Measurements from ENCODE around the gene CERS1.
A peak's percentile ranks its signal among the peaks of the same experiment; 100 is the strongest.

CERS1 gene

GRCh38 chr19:18939922-18940768 lies 44.2 kb upstream of the CERS1 start:
- Histone ChIP-seq H3K9me2 (replicated peaks; ENCODE audit: control insufficient read depth, low read length) (no peaks in the 10 kb centered on the region), H3K27ac (ENCODE audit: low read depth, low read length) (no peak overlapping the region), H3K4me2 (ENCODE audit: low read length) (peak overlapping the region; percentile 52), H3K4me3 (ENCODE audit: low read length) (peak overlapping the region; percentile 32; the same call in 1 of the 2 replicates), H3K27me3 (ENCODE audit: control insufficient read depth, low read length) (peaks cover 34% of the 10 kb centered on the region), H3F3A (ENCODE audit: control insufficient read depth, insufficient read depth) (no peaks in the 10 kb centered on the region), H3K4me1 (ENCODE audit: control insufficient read depth, low read length) (peaks cover 6% of the 10 kb centered on the region; the same call in 1 of the 2 replicates), H4K20me1 (ENCODE audit: control insufficient read depth, insufficient read depth, low read depth, low read length) (no peaks in the 10 kb centered on the region), H3K79me2 (ENCODE audit: control insufficient read depth, low read length) (no peaks in the 10 kb centered on the region), H3K9me3 (ENCODE audit: control insufficient read depth, insufficient read depth, low read length) (no peaks in the 10 kb centered on the region), H3K36me3 (ENCODE audit: control insufficient read depth, low read length) (no peaks in the 10 kb centered on the region)
- peak; percentile 81; the same call in 1 of the 2 replicates for TF ChIP-seq EZH2phosphoT487 (IDR thresholded peaks at IDR 0.05; ENCODE audit: borderline replicate concordance, low read length)
- no peak for TF ChIP-seq CTCF (IDR thresholded peaks at IDR 0.05; ENCODE audit: low read depth, low read length, poor library complexity, severe bottlenecking)

- H3F3A ChIP-seq (ENCODE audit: control insufficient read depth, insufficient read depth): no peaks in the 10 kb centered on the region
- no peak overlapping the region for H3K4me3 ChIP-seq (ENCODE audit: low read length)
- H4K20me1 ChIP-seq (ENCODE audit: control insufficient read depth, insufficient read depth, low read depth, low read length): no peaks in the 10 kb centered on the region
- TF ChIP-seq CTCF (IDR thresholded peaks at IDR 0.05; ENCODE audit: low read depth, low read length, poor library complexity, severe bottlenecking): no peak
- no peak for TF ChIP-seq EZH2phosphoT487 (IDR thresholded peaks at IDR 0.05; ENCODE audit: borderline replicate concordance, low read length)
- H3K27me3 ChIP-seq (ENCODE audit: control insufficient read depth, low read length): peaks cover 34% of the 10 kb centered on the region
- H3K79me2 ChIP-seq (ENCODE audit: control insufficient read depth, low read length): no peaks in the 10 kb centered on the region
- no peaks in the 10 kb centered on the region for H3K9me2 ChIP-seq (replicated peaks; ENCODE audit: control insufficient read depth, low read length)
- peaks cover 6% of the 10 kb centered on the region; the same call in 1 of the 2 replicates for H3K4me1 ChIP-seq (ENCODE audit: control insufficient read depth, low read length)
- no peak overlapping the region for H3K4me2 ChIP-seq (ENCODE audit: low read length)
- H3K9me3 ChIP-seq (ENCODE audit: control insufficient read depth, insufficient read depth, low read length): no peaks in the 10 kb centered on the region
- H3K36me3 ChIP-seq (ENCODE audit: control insufficient read depth, low read length): no peaks in the 10 kb centered on the region
- H3K27ac ChIP-seq (ENCODE audit: low read depth, low read length): no peak overlapping the region
These were observed 43.2 kb upstream of the CERS1 start for GRCh38 chr19:18939163-18939562.

GRCh38 chr19:18933297-18933696 lies 37.3 kb upstream of the CERS1 start:
- Histone ChIP-seq H3K4me2 (ENCODE audit: low read length) (no peak overlapping the region), H3K4me3 (ENCODE audit: low read length) (no peak overlapping the region), H3K79me2 (ENCODE audit: control insufficient read depth, low read length) (no peaks in the 10 kb centered on the region), H3K27ac (ENCODE audit: low read depth, low read length) (no peak overlapping the region), H4K20me1 (ENCODE audit: control insufficient read depth, insufficient read depth, low read depth, low read length) (0 out of 2 replicates have a peak, but pooled peaks cover 3% of the 10 kb centered on the region), H3K27me3 (ENCODE audit: control insufficient read depth, low read length) (peaks cover 5% of the 10 kb centered on the region; the same call in 1 of the 2 replicates), H3K4me1 (ENCODE audit: control insufficient read depth, low read length) (peaks cover 12% of the 10 kb centered on the region), H3F3A (ENCODE audit: control insufficient read depth, insufficient read depth) (peaks cover 3% of the 10 kb centered on the region; the same call in 1 of the 2 replicates), H3K36me3 (ENCODE audit: control insufficient read depth, low read length) (peaks cover 3% of the 10 kb centered on the region; the same call in 1 of the 2 replicates), H3K9me3 (ENCODE audit: control insufficient read depth, insufficient read depth, low read length) (no peaks in the 10 kb centered on the region), H3K9me2 (replicated peaks; ENCODE audit: control insufficient read depth, low read length) (no peaks in the 10 kb centered on the region)
- no peak for TF ChIP-seq CTCF (IDR thresholded peaks at IDR 0.05; ENCODE audit: low read depth, low read length, poor library complexity, severe bottlenecking)

All from DOHH2 (cell line).